K562 (cell line): ENCODE measurements around the gene RAB11FIP2. TPM values are rescaled to one million over a fixed set of nuclear protein-coding genes. Genes with fewer than 3 reads are reported as not detected.

Experiments used
- ATAC-seq: fragments of 200-7000 bp; cut with Tn5 transposase; 3 replicates; pipeline ENCODE4 v1.9.1; 2020; ENCODE audit warnings: moderate library complexity
- BruUV-seq: library from RNA; stranded (reverse); fragments of 400-500 nt; replicated peaks from 2 replicates; lab custom pipeline; 2021; lab: Mats Ljungman, UMichigan
- CTCF ChIA-PET: fragments of 300-600 bp; formaldehyde crosslinking; extraction: SDS; loops from one replicate; lab custom pipeline; 2021; ENCODE audit warnings: low intra/inter-chr PET ratio; lab: Yijun Ruan, JAX
- POLR2A ChIA-PET: fragments of 300-600, 350-650 bp; sonication (Branson Sonifier 250); formaldehyde crosslinking; extraction: SDS; loops from one replicate; lab custom pipeline; 2021; ENCODE audit warnings: antibody characterized with exemption, inconsistent platforms; lab: Yijun Ruan, JAX
- DNase-seq, 4 experiments: peaks; one replicate each; pipeline versions ENCODE4 v3.0.0 to v3.0.0-alpha.2; 2011 to 2018; ENCODE audit warnings: low spot score in 3 of 4, mixed read lengths in 3 of 4; ENCODE audit errors: extremely low read depth in 1 of 4
- FAIRE-seq: peaks from 2 replicates; lab custom pipeline; 2011; peaks lifted over from hg19 to GRCh38; lab: Jason Lieb, UNC
- H2AFZ ChIP-seq: 2 replicates; pipeline ENCODE4 v1.6.0; 2011; ENCODE audit warnings: low read depth, low read length, control low read depth, inconsistent platforms
- H3K27ac ChIP-seq: fragments of 200-600 bp; 3 replicates; pipeline ENCODE4 v1.8.0; 2011; ENCODE audit warnings: low read depth, mild to moderate bottlenecking, control low read depth, inconsistent platforms, low read length, moderate library complexity, mixed read lengths; ENCODE audit errors: extremely low read depth
- H3K27me3 ChIP-seq, 2 experiments: fragments of 300-600 bp in 1 of 2; 2 replicates in 1 of 2; 3 replicates in 1 of 2; pipeline versions ENCODE4 v1.6.0 to v1.8.0; 2011; ENCODE audit warnings: inconsistent platforms in 2 of 2, low read length in 2 of 2, mild to moderate bottlenecking in 1 of 2, mixed read lengths in 1 of 2, moderate library complexity in 1 of 2; ENCODE audit not compliant: control insufficient read depth in 2 of 2, insufficient read depth in 2 of 2
- H3K36me3 ChIP-seq: fragments of 300-600 bp; 3 replicates; pipeline ENCODE4 v1.8.0; 2011; ENCODE audit warnings: mild to moderate bottlenecking, low read length, inconsistent platforms; ENCODE audit not compliant: control insufficient read depth, insufficient read depth
- H3K4me1 ChIP-seq, 2 experiments: fragments of 200-600 bp in 1 of 2; replicated peaks in 1 of 2; 2 replicates in 1 of 2; 3 replicates in 1 of 2; pipeline versions ENCODE4 v1.5.1 to v1.8.0; 2011; ENCODE audit warnings: inconsistent platforms in 2 of 2, low read length in 2 of 2, mild to moderate bottlenecking in 1 of 2, mixed read lengths in 1 of 2, moderate library complexity in 1 of 2; ENCODE audit not compliant: control insufficient read depth in 2 of 2, insufficient read depth in 2 of 2
- H3K4me2 ChIP-seq: 2 replicates; pipeline ENCODE4 v1.6.1; 2011; ENCODE audit warnings: low read length, control low read depth, inconsistent platforms, mixed read lengths; ENCODE audit not compliant: insufficient read depth
- H3K4me3 ChIP-seq: fragments of 200-600 bp; sonication (generic), shearing (Covaris generic); 2 replicates; pipeline ENCODE4 v1.5.1; 2016; ENCODE audit warnings: control low read depth, inconsistent platforms
- H3K79me2 ChIP-seq: fragments of 200-600 bp; 3 replicates; pipeline ENCODE4 v1.8.0; 2011; ENCODE audit warnings: low read length, inconsistent platforms; ENCODE audit not compliant: control insufficient read depth, insufficient read depth
- H3K9ac ChIP-seq, 2 experiments: 2 replicates each; pipeline versions ENCODE4 v1.6.0 to v1.6.1; 2011; ENCODE audit warnings: low read depth in 2 of 2, low read length in 2 of 2, control low read depth in 1 of 2, inconsistent platforms in 1 of 2, mild to moderate bottlenecking in 1 of 2, mixed read lengths in 1 of 2; ENCODE audit not compliant: insufficient read depth in 1 of 2
- H3K9me1 ChIP-seq: one replicate; pipeline ENCODE4 v1.6.0; 2011; ENCODE audit warnings: inconsistent platforms, mild to moderate bottlenecking, low read length, moderate library complexity; ENCODE audit not compliant: control insufficient read depth, insufficient read depth
- H3K9me3 ChIP-seq: replicated peaks from 2 replicates; pipeline ENCODE4 v1.5.1; 2011; ENCODE audit warnings: low read depth, low read length, inconsistent platforms; ENCODE audit not compliant: control insufficient read depth, insufficient read depth
- H4K20me1 ChIP-seq: replicated peaks from 2 replicates; pipeline ENCODE4 v1.6.1; 2011; ENCODE audit warnings: low read length, inconsistent platforms, mixed read lengths; ENCODE audit not compliant: control insufficient read depth, insufficient read depth
- FOXA3 ChIP-seq, 2 experiments: fragments of 450-650 bp in 1 of 2; sonication (generic) in 1 of 2; formaldehyde crosslinking; IDR thresholded peaks in 1 of 2; conservative IDR thresholded peaks in 1 of 2; 2 replicates each; pipeline versions ENCODE4 v1.4.0 to v1.8.0; 2020 to 2022; ENCODE audit warnings: mild to moderate bottlenecking in 2 of 2, missing genetic modification reagents in 1 of 2
- NCOA2 ChIP-seq, 2 experiments: fragments of 450-650 bp; IDR thresholded peaks; 2 replicates each; pipeline ENCODE4 v1.6.1; 2018; ENCODE audit warnings: mild to moderate bottlenecking in 2 of 2, moderate library complexity in 1 of 2; ENCODE audit not compliant: partially characterized antibody in 2 of 2
- NFXL1 ChIP-seq: fragments of 450-650 bp; formaldehyde crosslinking; IDR thresholded peaks from 2 replicates; pipeline ENCODE4 v1.4.0; 2021; ENCODE audit warnings: mild to moderate bottlenecking
- SAFB ChIP-seq: fragments of 200-400 bp; formaldehyde crosslinking; IDR thresholded peaks from 2 replicates; pipeline ENCODE4 v1.6.1; 2017; ENCODE audit warnings: low read depth, low read length, borderline replicate concordance
- ZNF57 ChIP-seq: fragments of 450-650 bp; formaldehyde crosslinking; IDR thresholded peaks from 2 replicates; pipeline ENCODE4 v1.4.0; 2020; ENCODE audit warnings: mild to moderate bottlenecking, moderate library complexity
- ZNF76 ChIP-seq: fragments of 250-450 bp; sonication (Bioruptor Pico); IDR thresholded peaks from 2 replicates; pipeline ENCODE4 v1.4.0; 2020; ENCODE audit warnings: mild to moderate bottlenecking, moderate library complexity, borderline replicate concordance
- WGBS: fragments of 100-300 bp; shearing (Covaris generic); methylation state at CpG from one replicate; pipeline ENCODE4 v1.1.6; 2016; ENCODE audit warnings: low coverage, mixed read lengths; ENCODE audit not compliant: insufficient coverage; ENCODE audit errors: missing lambda C conversion rate; 5-methylcytosine and 5-hydroxymethylcytosine counted together
- in situ Hi-C: fragments of 300-500 bp; cut with MboI; formaldehyde crosslinking; loops from 4 replicates; pipeline ENCODE4 v1.15.0; 2018; ENCODE audit warnings: inconsistent platforms, mixed read lengths
- intact Hi-C: fragments of 100-400 bp; cut with micrococcal nuclease; formaldehyde crosslinking; loops from 2 replicates; pipeline ENCODE4 v1.14.2; 2022
- polyA plus RNA-seq, 8 experiments: library from polyadenylated mRNA; depleted of rRNA in 4 of 8; stranded (reverse) in 5 of 8; unstranded in 3 of 8; fragments of >200 nt; fragmentation: Nextera tagmentation in 2 of 8; fragmentation: Illumina TruSeq in 1 of 8; extraction: Ambion mirVana in 2 of 8; extraction: Trizol in 1 of 8; gene quantifications; 2 replicates each; pipeline versions ENCODE4 v1.2.1 to v1.2.3, GENCODE V29; 2011 to 2014; ENCODE audit warnings: inconsistent platforms in 1 of 8, missing spikeins in 1 of 8
- total RNA-seq, 7 experiments: library from RNA; depleted of rRNA in 6 of 7; stranded (reverse); fragments of >200 nt in 6 of 7; fragmentation: Illumina TruSeq in 2 of 7; extraction: Trizol in 2 of 7; gene quantifications; 2 replicates each; pipeline versions ENCODE4 v1.2.1 to v1.2.3, GENCODE V29; 2011 to 2021; ENCODE audit warnings: low replicate concordance in 1 of 7

RAB11FIP2 gene
- total and polyA plus RNA-seq, 9 of the 15 experiments (the other 6 are each of a cell fraction or from before 2014, with no cell fraction given) = 3.0 to 10.6 (median 3.9) TPM

DNA sequence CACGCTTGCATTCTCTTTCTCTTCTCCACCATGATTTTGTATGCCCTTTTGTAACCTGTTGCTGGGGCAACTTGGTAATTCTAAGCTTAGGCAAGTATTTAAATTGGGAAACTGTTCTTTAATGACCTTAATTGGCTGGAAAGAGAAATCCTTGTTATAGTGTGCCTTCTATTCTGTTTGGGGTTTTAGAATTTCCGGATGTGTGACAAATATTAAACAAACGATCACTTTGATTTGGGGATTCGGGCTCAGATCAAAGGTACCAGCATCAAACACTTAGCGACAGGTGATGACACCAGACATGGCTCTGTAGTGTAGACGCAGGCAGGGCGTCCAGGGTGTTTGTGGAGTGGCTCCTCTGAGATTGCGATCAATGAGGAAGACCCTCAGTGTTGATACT lies 55.0 kb downstream of the RAB11FIP2 start:
- intact Hi-C loops = no loop called here
- 61% methylated on average over 8 of the region's 8 CpGs for WGBS

DNA sequence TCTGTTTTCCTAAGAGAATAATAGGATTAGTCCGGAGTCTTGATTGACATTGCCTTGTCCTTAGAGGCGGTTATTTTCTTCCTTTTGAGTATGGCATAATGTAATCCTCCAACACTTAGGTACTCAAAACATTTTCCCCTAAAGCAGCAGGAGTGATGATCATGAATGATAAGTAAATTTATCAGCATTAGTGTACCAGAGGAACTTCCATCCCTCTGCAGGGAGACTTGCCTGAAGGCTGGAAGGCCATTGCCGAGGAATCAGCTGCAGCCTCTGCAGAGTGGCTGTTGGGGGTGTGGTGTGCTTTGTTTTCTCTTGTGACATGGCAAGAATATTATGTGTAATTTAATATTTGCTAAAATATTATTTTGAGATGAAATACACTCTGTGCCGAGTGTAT lies 56.8 kb downstream of the RAB11FIP2 start:
- no peaks in the 10 kb centered on the region for H3K79me2 ChIP-seq
- H3K9ac ChIP-seq = no peak overlapping the region
- no peak for ATAC-seq
- 63% methylated on average over 4 of the region's 4 CpGs for WGBS
- no peaks in the 10 kb centered on the region for H3K27me3 ChIP-seq
- no peaks in the 10 kb centered on the region for H3K36me3 ChIP-seq
- DNase-seq = no peak
- ChIA-PET CTCF (no interaction called here), POLR2A (no interaction called here)
- H3K4me3 ChIP-seq = no peak overlapping the region
- BruUV-seq = no TSS peak
- intact Hi-C loops (no loop called here), in situ Hi-C loops (no loop called here)
- H4K20me1 ChIP-seq = no peaks in the 10 kb centered on the region
- TF ChIP-seq SAFB (no peak), FOXA3 (CRISPR knock-in tag; conservative IDR thresholded peaks at IDR 0.05 in 1 of 2, IDR thresholded peaks at IDR 0.05 in 1 of 2) (no peak), ZNF57 (CRISPR knock-in tag) (no peak), ZNF76 (CRISPR knock-in tag) (no peak), NFXL1 (CRISPR knock-in tag) (no peak)
- no peak overlapping the region for H3K27ac ChIP-seq
- no peak overlapping the region for H3K4me2 ChIP-seq
- no peaks in the 10 kb centered on the region for H3K4me1 ChIP-seq
- H3K9me1 ChIP-seq = no peaks in the 10 kb centered on the region
- H3K9me3 ChIP-seq = no peaks in the 10 kb centered on the region
- no peak for FAIRE-seq
- H2AFZ ChIP-seq = no peak overlapping the region

More for the DNA sequence above, 55.0 kb downstream of the RAB11FIP2 start:
- no peak overlapping the region for H2AFZ ChIP-seq
- H3K4me3 ChIP-seq = no peak overlapping the region
- no peaks in the 10 kb centered on the region for H3K27me3 ChIP-seq
- no peaks in the 10 kb centered on the region for H3K36me3 ChIP-seq
- no peak for TF ChIP-seq NCOA2 (IDR thresholded peaks at IDR 0.05; ENCODE audit: partially characterized antibody in 2 of 2)
- ChIA-PET POLR2A (interaction anchor here (0.9 kb wide), 1 partner anchor 8 kb away, joined by 3 read pairs; no protein-coding TSS in a partner anchor), CTCF (no interaction called here)
- no peaks in the 10 kb centered on the region for H4K20me1 ChIP-seq
- H3K4me1 ChIP-seq = no peaks in the 10 kb centered on the region
- H3K9me1 ChIP-seq = no peaks in the 10 kb centered on the region
- ATAC-seq = no peak
- in situ Hi-C loops = no loop called here
- no peak for FAIRE-seq
- H3K9ac ChIP-seq = no peak overlapping the region
- DNase-seq = no peak
- no peak overlapping the region for H3K27ac ChIP-seq
- no peaks in the 10 kb centered on the region for H3K79me2 ChIP-seq
- H3K4me2 ChIP-seq = no peak overlapping the region
- no peaks in the 10 kb centered on the region for H3K9me3 ChIP-seq
- no TSS peak for BruUV-seq
